K562 (cell line): Measurements from ENCODE around the gene RRP9. TPM values are rescaled to one million over a fixed set of nuclear protein-coding genes. Genes with fewer than 3 reads are reported as not detected.

Source experiments
- ATF3 ChIP-seq, 2 experiments: fragments of 450-650 bp in 1 of 2; sonication (generic) in 1 of 2; formaldehyde crosslinking in 1 of 2; IDR thresholded peaks in 1 of 2; conservative IDR thresholded peaks in 1 of 2; 2 replicates each; pipeline versions ENCODE4 v1.6.1 to v1.8.1; 2016 to 2023; ENCODE audit warnings: mild to moderate bottlenecking in 2 of 2, moderate library complexity in 2 of 2, inconsistent platforms in 1 of 2, missing genetic modification reagents in 1 of 2
- CBX5 ChIP-seq: IDR thresholded peaks from 2 replicates; pipeline ENCODE4 v1.6.1; 2014; ENCODE audit warnings: low read depth, borderline replicate concordance
- E2F4 ChIP-seq: sonication (generic); formaldehyde crosslinking; IDR thresholded peaks from 2 replicates; pipeline ENCODE4 v1.8.0; 2022; ENCODE audit warnings: mild to moderate bottlenecking, low read depth, missing genetic modification reagents
- FOXA1 ChIP-seq: fragments of 450-650 bp; IDR thresholded peaks from 2 replicates; pipeline ENCODE4 v1.6.1; 2016; ENCODE audit warnings: mild to moderate bottlenecking, borderline replicate concordance
- FOXJ2 ChIP-seq: fragments of 200-800 bp; sonication (Bioruptor generic); IDR thresholded peaks from 2 replicates; pipeline ENCODE4 v1.6.1; 2016; ENCODE audit warnings: missing genetic modification characterization, missing compliant biosample characterization
- HMBOX1 ChIP-seq: sonication (generic); IDR thresholded peaks from 2 replicates; pipeline ENCODE4 v1.6.1; 2016
- HSF4 ChIP-seq: fragments of 250-450 bp; sonication (Bioruptor Pico); IDR thresholded peaks from 2 replicates; pipeline ENCODE4 v2.1.2; 2022; ENCODE audit warnings: mild to moderate bottlenecking, moderate library complexity, borderline replicate concordance
- LARP7 ChIP-seq: fragments of 450-650 bp; IDR thresholded peaks from 2 replicates; pipeline ENCODE4 v1.6.1; 2016
- MBD1 ChIP-seq: fragments of 250-450 bp; sonication (Bioruptor Pico); IDR thresholded peaks from 2 replicates; pipeline ENCODE4 v1.8.0; 2022; ENCODE audit warnings: inconsistent platforms
- MITF ChIP-seq: IDR thresholded peaks from 2 replicates; pipeline ENCODE4 v1.6.1; 2014; ENCODE audit warnings: antibody characterized with exemption
- NCOA4 ChIP-seq: fragments of 450-650 bp; IDR thresholded peaks from 2 replicates; pipeline ENCODE4 v1.6.1; 2018; ENCODE audit warnings: mild to moderate bottlenecking; ENCODE audit not compliant: partially characterized antibody
- NFRKB ChIP-seq: fragments of 450-650 bp; IDR thresholded peaks from 2 replicates; pipeline ENCODE4 v1.6.1; 2016; ENCODE audit warnings: low read depth
- NONO ChIP-seq, 2 experiments: fragments of 200-400 bp in 1 of 2; fragments of 450-650 bp in 1 of 2; formaldehyde crosslinking in 1 of 2; IDR thresholded peaks; 2 replicates each; pipeline ENCODE4 v1.6.1; 2017; ENCODE audit warnings: low read depth in 2 of 2, mild to moderate bottlenecking in 2 of 2, moderate library complexity in 2 of 2, low read length in 1 of 2
- NR1H2 ChIP-seq: sonication (generic); formaldehyde crosslinking; IDR thresholded peaks from 2 replicates; pipeline ENCODE4 v1.4.0; 2020; ENCODE audit warnings: mild to moderate bottlenecking, missing genetic modification reagents
- POLR2A ChIP-seq: fragments of 450-650 bp; conservative IDR thresholded peaks from 2 replicates; pipeline ENCODE4 v1.6.1; 2016
- POLR2H ChIP-seq: IDR thresholded peaks from 2 replicates; pipeline ENCODE4 v1.6.1; 2016; ENCODE audit warnings: missing genetic modification characterization, low read depth, mild to moderate bottlenecking, control low read depth, missing compliant biosample characterization, moderate library complexity
- SIN3B ChIP-seq: fragments of 450-650 bp; IDR thresholded peaks from 2 replicates; pipeline ENCODE4 v1.6.1; 2017; ENCODE audit warnings: low read depth, mild to moderate bottlenecking, moderate library complexity
- SUPT5H ChIP-seq: fragments of 450-650 bp; IDR thresholded peaks from 2 replicates; pipeline ENCODE4 v1.6.1; 2016
- TGIF2 ChIP-seq: sonication (generic); formaldehyde crosslinking; IDR thresholded peaks from 2 replicates; pipeline ENCODE4 v1.8.1; 2022; ENCODE audit warnings: mild to moderate bottlenecking, missing genetic modification reagents, moderate library complexity
- TSC22D4 ChIP-seq: fragments of 450-650 bp; IDR thresholded peaks from 2 replicates; pipeline ENCODE4 v1.6.1; 2016; ENCODE audit warnings: missing genetic modification characterization, missing biosample characterization, control low read depth
- ZNF408 ChIP-seq: fragments of 250-450 bp; sonication (Bioruptor Pico); IDR thresholded peaks from 2 replicates; pipeline ENCODE4 v1.4.0; 2020; ENCODE audit warnings: low read depth, mild to moderate bottlenecking, moderate library complexity
- ZNF561 ChIP-seq: fragments of 450-650 bp; formaldehyde crosslinking; conservative IDR thresholded peaks from 2 replicates; pipeline ENCODE4 v1.4.0; 2020; ENCODE audit warnings: mild to moderate bottlenecking, moderate library complexity
- ZNF589 ChIP-seq: fragments of 200-800 bp; sonication (Bioruptor generic); IDR thresholded peaks from 2 replicates; pipeline ENCODE4 v1.6.1; 2016; ENCODE audit warnings: low read depth, missing genetic modification characterization, missing compliant biosample characterization
- polyA plus RNA-seq, 8 experiments: library from polyadenylated mRNA; depleted of rRNA in 4 of 8; stranded (reverse) in 5 of 8; unstranded in 3 of 8; fragments of >200 nt; fragmentation: Nextera tagmentation in 2 of 8; fragmentation: Illumina TruSeq in 1 of 8; extraction: Ambion mirVana in 2 of 8; extraction: Trizol in 1 of 8; gene quantifications; 2 replicates each; pipeline versions ENCODE4 v1.2.1 to v1.2.3, GENCODE V29; 2011 to 2014; ENCODE audit warnings: inconsistent platforms in 1 of 8, missing spikeins in 1 of 8
- total RNA-seq, 7 experiments: library from RNA; depleted of rRNA in 6 of 7; stranded (reverse); fragments of >200 nt in 6 of 7; fragmentation: Illumina TruSeq in 2 of 7; extraction: Trizol in 2 of 7; gene quantifications; 2 replicates each; pipeline versions ENCODE4 v1.2.1 to v1.2.3, GENCODE V29; 2011 to 2021; ENCODE audit warnings: low replicate concordance in 1 of 7

Gene RRP9
- total and polyA plus RNA-seq, 9 of the 15 experiments (the other 6 are each of a cell fraction or from before 2014, with no cell fraction given), result 5.2 to 67.0 (median 45.9) TPM

- no peak for TF ChIP-seq FOXJ2 (tag)
- no peak for TF ChIP-seq E2F4 (CRISPR knock-in tag)
- TF ChIP-seq CBX5, result no peak
- TF ChIP-seq POLR2A, result peak; percentile 70
- TF ChIP-seq POLR2H (tag), result no peak
- no peak for TF ChIP-seq MITF
- no peak for TF ChIP-seq NCOA4
- TF ChIP-seq ATF3 (IDR thresholded peaks at IDR 0.05), result no peak
- TF ChIP-seq ATF3 (CRISPR knock-in tag; conservative IDR thresholded peaks at IDR 0.05), result no peak
- no peak for TF ChIP-seq NFRKB
- TF ChIP-seq MBD1 (CRISPR knock-in tag), result no peak
- no peak for TF ChIP-seq FOXA1
- no peak for TF ChIP-seq HSF4
- TF ChIP-seq NR1H2 (CRISPR knock-in tag), result no peak
- TF ChIP-seq TSC22D4, result no peak
- TF ChIP-seq ZNF589 (CRISPR knock-in tag), result no peak
- TF ChIP-seq SUPT5H, result no peak
- TF ChIP-seq ZNF561 (CRISPR knock-in tag), result no peak
- TF ChIP-seq ZNF408 (CRISPR knock-in tag), result no peak
- peak in 1 of 2 experiments; percentile 79; a peak in 2 of 4 replicates for TF ChIP-seq NONO (IDR thresholded peaks at IDR 0.05; ENCODE audit: low read depth in 2 of 2, low read length in 1 of 2)
- peak; percentile 31; the same call in 1 of the 2 replicates for TF ChIP-seq SIN3B
- TF ChIP-seq TGIF2 (CRISPR knock-in tag), result no peak
- TF ChIP-seq HMBOX1, result no peak
- 0 out of 2 replicates have a peak, but pooled peaks have one; percentile 61 for TF ChIP-seq LARP7
Observed at GRCh38 chr3:51974963-51975851, 33.5 kb upstream of the RRP9 start, which contains the start of gene ABHD14A (continued).
